HG03571 (cell line): Measurements from ENCODE around the gene YIPF5.

ENCODE experiments used
- ATAC-seq: cut with Tn5 transposase; IDR thresholded peaks from one replicate; pipeline ENCODE4 v1.9.1; 2021; ENCODE audit not compliant: unreplicated experiment

Gene YIPF5

DNA sequence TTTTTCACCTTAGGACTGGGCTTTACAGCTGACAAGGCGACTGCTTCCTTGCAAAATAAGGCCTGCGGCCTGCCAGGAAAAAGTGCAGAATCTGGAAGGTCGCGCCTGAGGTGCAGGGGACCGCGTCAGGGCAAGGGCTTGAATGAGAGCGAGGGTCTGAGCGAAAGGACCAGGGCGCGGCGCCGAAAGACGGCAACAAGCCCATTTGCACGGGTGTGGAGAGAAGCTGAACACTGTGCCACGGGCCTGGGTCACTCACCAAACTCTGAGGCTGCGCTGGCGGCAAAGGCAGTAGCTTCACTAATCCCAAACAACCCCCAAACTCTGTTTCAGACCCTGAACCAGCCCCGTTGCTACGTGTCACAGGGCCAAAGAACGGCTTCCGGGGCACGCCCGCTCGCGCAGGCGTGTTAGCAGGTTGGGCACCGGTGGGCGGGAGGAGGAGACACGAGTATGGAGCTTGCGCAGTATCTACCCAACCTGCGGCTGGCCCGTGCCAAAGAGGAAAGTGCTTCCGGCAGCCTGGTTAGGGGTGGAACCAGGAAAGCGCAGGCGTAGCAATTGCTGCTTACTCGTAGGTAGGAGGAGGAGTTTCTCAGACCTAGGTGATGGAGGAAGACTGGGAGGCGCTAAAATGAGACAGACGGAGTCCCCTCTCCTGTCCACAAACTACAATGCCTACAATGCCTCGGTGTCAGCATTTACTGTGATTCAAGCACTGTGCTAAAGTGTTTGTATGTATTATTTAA, at the start of gene YIPF5, which contains the start of gene KCTD16:
TSS of gene YIPF5 (minus strand) at position 384 of the 749 bp plus-strand sequence. CDS start 704 bp downstream, outside the sequence.
TSS of gene KCTD16 (plus strand) at position 598 of the 749 bp plus-strand sequence.
- peak; percentile 100 for ATAC-seq

DNA sequence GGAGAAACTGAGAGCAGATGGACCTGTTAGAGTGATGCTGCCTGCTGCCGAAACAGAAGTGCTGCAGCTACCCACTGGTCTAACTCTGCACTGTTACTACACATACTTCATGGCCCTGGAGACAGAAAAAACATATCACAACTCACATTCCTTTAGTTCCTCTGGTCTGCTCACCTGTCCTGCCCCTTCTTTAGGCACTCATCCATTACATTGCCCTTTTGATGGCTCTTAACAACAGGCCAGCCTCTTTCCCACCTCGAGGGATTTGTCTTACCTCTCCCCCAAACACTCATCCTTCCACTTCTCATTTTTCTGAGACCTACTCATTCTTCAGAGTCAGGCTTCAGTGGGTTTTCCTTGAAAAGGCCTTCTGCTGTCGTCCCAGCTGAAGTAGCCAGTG, 49.4 kb upstream of the YIPF5 start:
- ATAC-seq: no peak

DNA sequence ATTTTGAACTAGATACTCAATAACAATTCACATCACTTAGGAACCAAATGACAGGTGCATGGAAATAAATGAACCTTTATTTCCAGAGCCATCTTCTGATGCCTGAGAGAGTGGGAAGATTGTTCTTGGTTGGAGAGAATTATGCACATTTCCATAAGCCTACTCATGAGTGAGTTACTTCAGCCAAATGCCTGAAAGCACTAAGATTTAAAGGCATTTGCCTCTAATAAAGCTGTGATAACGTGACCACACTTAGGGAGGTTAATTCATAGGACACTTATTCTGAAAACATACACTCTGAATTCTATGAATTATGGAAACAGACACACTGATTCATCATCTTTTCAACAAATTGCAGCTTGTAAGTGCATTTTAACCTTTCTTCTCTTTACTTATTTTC, 40.2 kb upstream of the YIPF5 start:
- ATAC-seq: no peak

DNA sequence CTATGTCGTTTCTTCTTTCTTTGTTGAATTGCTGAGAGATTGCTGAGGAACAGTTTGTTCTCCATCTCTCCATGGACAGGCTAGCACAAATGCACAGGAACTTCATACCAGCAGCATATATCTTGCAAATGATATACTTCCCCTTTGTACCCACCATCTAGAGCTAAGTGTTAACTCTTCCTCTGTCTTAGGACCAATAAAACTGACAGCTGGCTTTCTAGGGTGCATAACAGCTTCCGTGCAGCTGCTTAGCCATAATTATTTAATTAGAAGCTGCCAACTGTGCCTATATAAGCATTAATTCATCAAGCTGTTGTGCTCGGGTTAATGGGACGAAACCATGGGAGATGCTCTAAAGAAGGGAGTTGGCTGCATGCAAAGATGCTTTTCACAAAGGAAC, 38.9 kb upstream of the YIPF5 start:
- no peak for ATAC-seq

DNA sequence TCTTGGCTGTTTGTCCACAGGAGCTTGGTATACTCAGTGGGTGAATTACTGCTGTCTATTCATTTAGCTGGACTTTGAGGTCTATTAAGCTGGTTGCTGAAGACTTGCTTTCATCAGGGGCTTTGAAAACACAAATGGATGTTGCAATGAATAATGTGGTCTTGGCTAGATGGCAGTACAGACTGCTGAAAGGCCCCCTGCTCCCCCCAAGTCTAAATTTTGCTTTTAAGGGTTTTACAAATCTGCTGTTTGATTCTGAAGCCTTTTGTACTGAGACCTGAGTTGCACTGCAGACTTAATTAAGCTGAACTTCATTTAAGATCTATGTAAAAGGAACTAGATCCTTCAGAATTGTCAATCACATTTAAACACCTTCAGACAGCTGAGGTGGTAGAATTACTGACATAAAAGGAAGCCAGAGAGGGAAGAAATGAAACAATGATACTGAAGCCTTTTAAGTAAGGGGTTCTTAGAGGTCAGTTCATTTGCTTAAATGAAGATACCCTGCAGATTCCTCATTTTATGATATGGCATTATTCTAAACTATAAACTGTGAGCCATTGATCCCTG, 37.5 kb upstream of the YIPF5 start:
- no peak for ATAC-seq

DNA sequence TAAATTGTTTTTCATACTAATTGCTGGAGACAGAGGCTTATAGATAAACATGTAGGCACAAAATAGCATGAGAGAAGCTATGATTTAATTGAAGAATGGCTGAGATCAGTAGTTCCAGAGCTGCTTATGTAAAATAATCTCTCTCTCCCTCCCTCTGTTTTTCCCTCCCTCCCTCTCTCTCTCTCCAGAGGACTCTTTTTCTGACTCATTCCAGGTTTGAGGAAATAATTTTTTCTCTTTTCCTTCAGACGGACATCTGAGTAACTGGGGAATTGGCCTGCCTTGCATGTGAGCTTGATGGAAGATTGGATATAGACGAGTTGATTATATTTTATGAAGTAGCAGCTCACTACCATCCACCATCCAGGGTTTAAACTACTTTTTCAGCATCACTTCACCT, 35.7 kb upstream of the YIPF5 start:
- no peak for ATAC-seq

DNA sequence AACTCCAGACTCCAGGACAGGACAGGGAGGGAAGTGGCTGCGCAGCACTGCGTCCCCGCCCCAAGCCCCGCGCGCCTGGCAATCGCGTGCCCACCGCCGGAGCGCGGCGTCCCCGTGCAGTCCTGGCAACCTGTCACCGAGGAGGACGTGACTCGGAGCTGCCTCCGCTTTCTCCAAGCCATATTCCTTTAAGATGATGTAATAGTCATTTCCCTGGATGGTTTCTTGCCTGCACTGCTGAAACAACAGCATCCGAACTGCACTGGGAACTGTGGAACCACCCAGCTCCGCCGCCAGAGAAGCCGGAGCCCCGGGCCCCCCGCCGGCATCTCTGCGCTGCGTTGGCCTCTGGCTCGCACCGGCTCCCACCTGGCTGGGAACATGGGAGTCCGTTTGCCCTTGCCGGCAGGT, 34.7 kb upstream of the YIPF5 start:
- no peak for ATAC-seq

DNA sequence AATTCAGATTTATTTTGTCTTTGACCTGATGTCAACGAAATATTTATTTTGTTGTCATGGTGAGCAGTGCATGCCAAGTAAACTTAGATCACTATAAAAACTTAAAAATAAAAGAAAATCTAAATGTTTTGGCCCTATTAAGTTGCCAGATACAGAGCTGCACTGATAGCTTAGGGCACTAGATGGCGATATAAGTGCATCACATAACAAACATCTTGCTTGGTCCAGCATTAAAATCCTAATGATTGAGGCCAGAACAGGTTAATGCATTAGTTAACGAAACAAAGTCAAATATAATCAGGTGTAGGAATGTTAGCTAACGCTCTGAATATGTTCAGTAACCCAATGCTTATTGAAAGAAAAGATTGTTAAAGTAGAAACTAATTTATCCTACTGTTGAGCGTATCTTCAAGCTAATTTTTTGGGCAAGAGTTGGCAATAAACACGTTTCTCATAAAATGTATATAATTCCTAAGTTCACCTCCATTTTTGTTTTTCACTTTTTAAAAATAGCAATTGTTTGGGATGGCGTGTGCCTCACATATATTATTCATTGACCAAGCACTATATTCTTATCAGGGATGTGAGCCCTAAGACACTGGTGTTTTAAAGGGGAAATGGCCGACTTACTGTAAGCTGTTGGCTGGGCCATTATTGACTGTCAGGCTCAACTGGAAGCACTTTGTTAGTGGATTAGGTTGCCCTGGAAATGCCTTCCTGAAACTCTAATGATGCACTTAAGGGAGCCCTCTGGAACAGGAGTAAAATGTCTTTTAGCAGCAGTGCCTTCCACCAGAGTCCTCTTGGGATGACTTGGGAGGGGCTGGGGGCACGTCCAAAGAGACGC, 33.5 kb upstream of the YIPF5 start:
- peak; percentile 79 for ATAC-seq

DNA sequence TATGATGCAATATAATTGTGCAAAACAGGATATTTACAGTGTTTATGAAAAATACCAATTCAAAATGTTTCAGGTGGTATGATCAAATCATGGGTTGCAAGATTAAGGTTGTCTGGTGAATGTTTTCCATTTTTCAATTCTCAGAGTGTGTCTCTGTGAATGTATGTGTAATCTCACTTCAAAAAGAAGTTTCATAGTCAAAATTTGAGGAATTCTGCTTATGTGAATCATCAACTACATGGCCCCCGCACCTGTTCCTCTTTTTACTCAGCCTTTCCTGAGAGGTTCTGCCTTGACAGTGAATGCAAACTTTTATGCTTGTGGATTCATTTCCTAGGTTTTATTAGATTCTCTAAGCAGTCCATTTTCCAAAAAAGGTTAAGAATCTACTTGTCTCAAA, 32.3 kb upstream of the YIPF5 start:
- no peak for ATAC-seq

DNA sequence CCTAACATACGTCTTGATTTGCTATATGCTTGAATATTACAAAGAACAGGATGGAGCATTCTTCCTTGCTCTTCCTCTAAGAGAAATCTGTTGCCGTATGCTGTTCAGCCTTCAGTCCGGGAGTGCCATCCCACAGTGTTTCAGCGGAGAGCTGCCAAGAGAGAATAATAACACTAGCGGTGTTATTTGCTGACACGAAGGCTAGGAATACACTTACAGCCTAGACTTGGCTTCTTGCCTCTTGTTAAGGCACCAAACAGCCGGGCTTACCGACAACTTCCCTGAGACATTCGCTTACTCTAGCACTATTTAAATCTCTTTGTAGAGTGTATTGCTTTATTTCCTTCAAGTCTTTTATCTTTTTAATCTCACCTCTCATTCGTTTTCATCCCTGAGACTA, 31.6 kb upstream of the YIPF5 start:
- ATAC-seq: no peak

DNA sequence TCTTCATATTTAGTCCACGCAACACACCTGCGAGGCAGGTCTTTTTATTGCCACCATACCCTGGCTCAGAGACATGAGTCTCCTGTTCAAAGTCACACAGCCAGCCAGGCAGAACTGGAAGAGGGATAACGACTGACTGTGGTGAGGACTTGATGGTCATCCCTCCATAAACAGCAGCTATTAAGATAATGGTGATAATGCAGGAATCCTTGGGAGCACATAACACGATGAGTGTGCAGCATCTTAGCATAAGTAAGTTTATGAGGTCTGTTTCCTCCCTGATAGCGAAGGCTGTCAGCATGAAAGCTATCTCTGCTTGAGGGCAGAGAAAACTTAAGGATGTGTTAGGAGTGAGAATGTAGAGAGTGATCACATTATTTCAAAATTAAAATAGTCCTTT, 31.1 kb upstream of the YIPF5 start:
- no peak for ATAC-seq

DNA sequence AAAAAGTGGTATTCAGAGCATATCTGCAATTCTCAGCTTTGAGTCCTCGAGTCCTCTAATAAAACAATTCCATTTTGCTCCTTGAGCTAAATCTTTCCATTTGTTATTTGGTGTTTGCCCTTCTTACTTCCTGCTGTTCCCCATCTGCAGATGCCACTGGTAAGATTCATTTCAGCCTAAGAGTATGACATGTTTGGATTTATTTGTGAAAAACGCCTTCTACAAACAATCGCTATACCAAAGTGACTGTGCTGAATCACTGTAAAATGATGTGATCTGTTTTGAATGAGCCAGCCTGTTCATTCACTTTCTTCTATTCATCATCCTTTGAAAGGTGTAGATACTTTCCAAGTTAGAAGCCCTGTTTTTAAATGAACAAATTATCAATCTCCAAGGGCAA, 27.9 kb upstream of the YIPF5 start:
- no peak for ATAC-seq

DNA sequence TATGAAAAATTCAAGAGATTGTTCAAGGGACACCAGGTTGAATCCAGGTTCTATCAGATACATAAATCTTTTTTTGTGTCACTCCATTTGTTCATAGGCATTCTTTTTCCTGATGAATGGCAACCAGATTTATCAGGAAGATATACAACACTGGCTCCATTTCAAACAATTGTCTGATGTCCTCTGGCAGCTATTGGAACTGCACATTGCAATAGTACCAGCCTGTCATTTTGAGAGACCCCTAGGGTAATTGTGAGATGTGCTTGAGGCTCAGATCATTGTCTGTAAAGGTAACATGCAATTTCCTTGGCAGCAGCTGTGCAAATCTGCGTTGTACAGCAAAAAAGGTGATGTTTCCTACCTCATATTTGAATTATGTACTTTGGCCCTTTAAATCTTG, 26.2 kb upstream of the YIPF5 start:
- no peak for ATAC-seq

DNA sequence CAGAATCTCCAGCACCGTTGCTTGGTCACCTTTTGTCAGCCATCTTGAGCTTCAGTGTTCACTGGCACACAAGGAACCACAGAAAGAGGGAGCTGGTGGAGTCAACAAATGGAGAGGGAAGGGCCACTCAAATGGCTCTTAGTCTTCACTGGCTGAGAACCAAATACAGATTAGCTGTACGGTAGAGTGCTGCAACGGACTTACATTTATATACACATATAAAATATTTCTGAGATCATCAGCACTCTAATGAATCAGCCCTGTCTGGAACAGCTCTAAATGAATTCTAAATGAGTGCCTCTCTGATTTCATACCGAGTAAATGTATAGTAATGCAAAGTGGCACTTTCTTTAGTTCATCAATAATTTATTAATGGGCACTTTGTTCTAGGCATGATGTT, 25.0 kb upstream of the YIPF5 start:
- no peak for ATAC-seq

DNA sequence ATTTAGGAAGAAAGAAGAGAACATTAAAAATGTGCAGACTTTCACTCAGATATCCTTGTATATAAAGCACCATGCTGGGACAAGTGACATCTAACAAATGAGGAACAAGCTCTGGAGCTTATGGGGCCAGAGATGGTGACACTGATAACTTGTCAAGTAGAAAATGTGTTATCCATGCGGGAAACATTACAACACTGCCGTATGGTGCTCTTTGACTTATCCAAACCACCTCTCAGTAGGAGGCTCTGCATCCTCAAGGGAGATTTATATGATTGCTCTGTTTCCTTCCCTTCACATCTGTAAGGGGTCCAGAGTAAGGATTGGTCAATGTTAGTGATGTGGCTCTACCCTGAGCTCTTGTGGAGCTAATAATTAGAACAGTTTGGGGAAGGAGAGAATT, 23.7 kb upstream of the YIPF5 start:
- no peak for ATAC-seq

DNA sequence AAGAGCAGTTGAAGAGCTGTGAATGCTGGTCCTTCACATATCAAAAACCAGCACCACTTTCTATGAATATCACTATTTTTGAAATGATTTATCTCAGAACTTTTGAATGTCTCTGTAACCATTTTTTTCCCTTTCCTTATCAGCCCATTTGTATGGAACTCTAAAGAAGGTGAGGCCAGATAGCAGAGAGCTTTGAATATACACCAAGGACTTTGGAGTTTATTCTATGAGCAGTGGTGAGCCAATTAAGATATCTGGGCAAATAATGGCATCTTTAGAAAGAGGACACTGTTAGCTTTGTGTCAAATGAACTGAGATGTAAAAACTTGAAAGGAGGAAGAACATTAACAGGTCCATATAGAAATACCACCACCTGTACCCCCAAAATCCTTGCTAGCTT, 22.2 kb upstream of the YIPF5 start:
- no peak for ATAC-seq

DNA sequence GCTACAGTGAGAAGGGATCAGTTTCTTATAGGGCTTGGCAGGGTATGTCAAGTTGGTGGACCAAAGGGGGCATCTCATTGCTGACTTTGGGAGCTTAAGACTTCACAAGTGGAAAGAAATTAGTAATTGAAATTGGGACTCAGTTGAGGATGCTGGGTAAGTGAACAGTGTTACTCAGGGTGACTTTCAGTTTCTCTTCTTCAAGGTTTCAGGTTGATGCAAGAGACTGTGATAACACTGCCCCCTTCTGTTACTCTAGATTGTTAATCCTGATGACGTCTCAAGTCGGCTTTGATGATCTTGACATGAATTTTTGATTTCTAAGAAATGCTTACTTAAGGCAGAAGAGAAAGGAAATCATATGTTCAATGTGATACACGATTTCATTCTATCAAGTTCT, 21.5 kb upstream of the YIPF5 start:
- ATAC-seq: peak; percentile 80

DNA sequence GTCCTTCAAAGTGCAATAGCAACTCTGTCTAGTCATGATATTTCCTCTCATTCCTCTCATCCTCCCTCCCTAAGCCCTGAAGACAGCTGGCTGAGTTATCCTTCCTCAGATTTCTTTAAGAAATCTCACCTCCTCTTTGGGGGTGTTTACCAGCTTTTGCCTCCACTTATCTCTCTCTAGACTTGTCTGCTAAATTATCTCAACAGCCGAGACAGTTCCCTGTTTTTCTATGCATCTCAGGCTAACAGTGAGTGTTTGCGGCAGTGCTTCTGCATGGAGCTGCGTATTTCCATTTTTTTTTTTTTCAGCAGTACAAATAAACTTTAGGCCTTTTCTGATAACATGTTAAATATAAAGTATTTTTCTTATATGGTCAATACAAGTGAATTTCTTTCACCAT, 21.1 kb upstream of the YIPF5 start:
- no peak for ATAC-seq

DNA sequence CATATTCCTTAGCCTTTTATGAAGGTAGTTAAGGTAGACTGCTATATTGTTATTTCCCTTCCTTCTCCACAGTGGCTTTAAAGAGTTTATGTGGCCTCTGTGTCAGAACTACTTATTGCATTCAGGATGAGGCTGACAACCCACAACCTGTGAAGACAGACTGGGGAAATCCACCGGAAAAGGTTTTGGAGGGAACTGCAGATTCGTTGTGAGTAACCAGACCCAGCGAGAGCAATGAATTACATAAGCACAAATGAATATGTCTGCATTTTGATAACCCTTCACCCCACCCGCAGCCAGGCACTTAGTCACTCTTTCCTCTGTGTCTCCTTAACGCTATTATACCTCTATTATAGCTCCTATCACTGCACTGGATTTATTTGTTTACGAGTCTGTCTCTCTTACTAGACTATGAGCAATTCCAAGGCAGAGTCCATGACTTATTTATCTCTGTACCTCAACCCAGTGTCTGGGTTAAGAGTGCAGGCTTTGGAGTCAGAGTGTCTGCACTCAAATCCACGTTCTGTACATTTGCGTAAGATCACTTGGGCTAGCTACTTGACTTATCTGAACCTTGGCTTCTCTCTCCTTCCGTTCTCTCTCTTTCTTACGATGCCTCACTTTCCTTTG, 19.5 kb upstream of the YIPF5 start:
- ATAC-seq: peak; percentile 61

DNA sequence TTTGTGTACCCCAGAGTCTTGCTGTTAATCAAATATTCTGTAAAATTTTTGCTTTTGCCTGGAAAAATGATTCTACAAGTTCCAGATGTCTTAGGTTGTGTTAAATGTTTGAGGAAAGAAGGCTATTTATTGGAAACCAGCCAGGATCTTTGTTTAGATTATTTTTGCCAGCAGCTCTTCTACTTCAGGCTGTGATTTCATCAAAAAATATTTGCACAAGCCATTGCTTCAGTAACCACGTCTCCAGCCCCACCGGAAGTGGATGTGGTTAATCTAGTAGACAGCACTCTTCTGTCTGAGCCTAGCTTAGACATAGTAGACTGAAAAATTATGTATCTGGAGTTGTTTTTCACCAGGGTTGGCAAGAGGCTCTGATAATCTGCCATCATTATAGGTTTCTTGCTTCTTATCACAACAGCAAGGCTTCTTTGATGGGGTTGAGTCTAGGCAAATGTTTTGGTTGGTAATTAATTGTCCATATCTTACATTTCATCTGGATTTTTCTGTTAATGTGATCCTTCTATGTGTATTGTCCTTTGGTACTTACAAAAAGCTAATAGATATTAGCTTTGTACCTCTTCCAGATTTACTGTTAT, 17.3 kb upstream of the YIPF5 start:
- ATAC-seq: peak; percentile 77

DNA sequence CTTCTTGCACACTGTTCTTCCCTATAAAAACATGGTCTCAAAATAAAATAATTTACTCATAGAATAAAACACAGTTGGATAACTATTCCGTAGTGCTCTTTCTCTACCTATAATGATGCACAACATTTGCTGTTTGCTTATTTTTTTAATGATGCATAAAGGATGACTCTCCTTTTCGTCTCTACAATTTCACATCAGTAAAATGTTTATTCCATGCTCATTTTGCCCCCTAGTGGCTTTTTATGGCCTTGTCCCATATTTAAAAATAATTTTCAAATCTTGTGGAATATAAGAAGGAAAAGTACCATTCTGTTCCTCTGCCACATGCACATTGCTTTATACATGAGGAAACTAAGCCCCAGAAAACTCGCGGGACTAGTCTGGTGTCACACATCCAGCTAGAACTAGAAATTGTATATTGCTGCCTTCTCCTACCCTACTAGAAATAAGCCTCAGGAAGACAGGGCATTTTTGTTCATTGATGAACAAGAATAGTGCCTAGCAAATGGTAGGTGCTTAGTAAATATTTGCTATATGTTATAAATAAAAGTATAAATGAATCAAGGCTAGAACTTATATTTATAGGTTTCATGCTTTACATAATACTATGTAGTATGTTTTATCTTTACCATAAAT, 12.9 kb upstream of the YIPF5 start:
- ATAC-seq: no peak
